Bronchial epithelial cell (primary cell): ENCODE measurements around the gene ZNF836. TPM values are rescaled to one million over a fixed set of nuclear protein-coding genes. Genes with fewer than 3 reads are reported as not detected.

Experiments
- DNase-seq: peaks from one replicate; pipeline ENCODE4 v3.0.0-alpha.2; 2010; ENCODE audit warnings: low read depth
- FAIRE-seq: peaks from 2 replicates; lab custom pipeline; 2011; peaks lifted over from hg19 to GRCh38; lab: Jason Lieb, UNC
- H3K27me3 ChIP-seq: 2 replicates; pipeline ENCODE4 v1.5.1; 2011; ENCODE audit warnings: low read length; ENCODE audit not compliant: control insufficient read depth, insufficient read depth
- H3K36me3 ChIP-seq: 2 replicates; pipeline ENCODE4 v1.5.1; 2011; ENCODE audit warnings: low read length; ENCODE audit not compliant: control insufficient read depth, insufficient read depth
- H3K4me3 ChIP-seq: 2 replicates; pipeline ENCODE4 v1.5.1; 2011; ENCODE audit warnings: mild to moderate bottlenecking, low read depth, low read length, control low read depth
- total RNA-seq: library from RNA; depleted of rRNA; stranded (reverse); fragments of >200 nt; gene quantifications from 2 replicates; pipeline ENCODE4 v1.2.1, GENCODE V29; 2014
- TF ChIP-seq, protein P1 (sequence below): IDR thresholded peaks from 2 replicates; pipeline ENCODE4 v1.5.1; 2011; ENCODE audit warnings: mild to moderate bottlenecking, moderate library complexity, low read length, control low read depth, inconsistent platforms; ENCODE audit not compliant: insufficient read depth, severe bottlenecking

The ZNF836 gene
- total RNA-seq, 1 donor from 2014 or later = 6.3 TPM

DNA sequence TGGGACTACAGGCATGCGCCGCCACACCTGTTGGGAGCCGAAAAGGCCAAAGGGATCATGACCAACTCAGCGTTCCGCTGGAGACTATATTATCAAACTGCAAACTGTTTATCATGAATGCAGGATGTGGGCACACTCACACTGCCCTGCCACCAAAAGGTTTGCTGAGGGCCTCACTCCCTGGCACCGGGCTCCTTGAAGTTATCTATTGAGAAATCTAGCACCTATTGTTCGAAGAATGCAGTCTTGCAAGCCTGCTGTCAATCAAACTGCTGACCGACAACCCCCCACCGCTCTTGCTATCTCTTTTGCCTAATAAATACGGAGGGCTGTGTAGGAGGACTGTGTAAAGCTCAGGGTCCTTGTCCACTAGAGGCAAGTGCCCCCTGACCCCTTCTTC, 5.2 kb upstream of the ZNF836 start:
- Histone ChIP-seq H3K36me3 (no peaks in the 10 kb centered on the region), H3K4me3 (no peak overlapping the region), H3K27me3 (no peaks in the 10 kb centered on the region)
- FAIRE-seq (no peak), DNase-seq (no peak)
- TF ChIP-seq, protein P1, sequence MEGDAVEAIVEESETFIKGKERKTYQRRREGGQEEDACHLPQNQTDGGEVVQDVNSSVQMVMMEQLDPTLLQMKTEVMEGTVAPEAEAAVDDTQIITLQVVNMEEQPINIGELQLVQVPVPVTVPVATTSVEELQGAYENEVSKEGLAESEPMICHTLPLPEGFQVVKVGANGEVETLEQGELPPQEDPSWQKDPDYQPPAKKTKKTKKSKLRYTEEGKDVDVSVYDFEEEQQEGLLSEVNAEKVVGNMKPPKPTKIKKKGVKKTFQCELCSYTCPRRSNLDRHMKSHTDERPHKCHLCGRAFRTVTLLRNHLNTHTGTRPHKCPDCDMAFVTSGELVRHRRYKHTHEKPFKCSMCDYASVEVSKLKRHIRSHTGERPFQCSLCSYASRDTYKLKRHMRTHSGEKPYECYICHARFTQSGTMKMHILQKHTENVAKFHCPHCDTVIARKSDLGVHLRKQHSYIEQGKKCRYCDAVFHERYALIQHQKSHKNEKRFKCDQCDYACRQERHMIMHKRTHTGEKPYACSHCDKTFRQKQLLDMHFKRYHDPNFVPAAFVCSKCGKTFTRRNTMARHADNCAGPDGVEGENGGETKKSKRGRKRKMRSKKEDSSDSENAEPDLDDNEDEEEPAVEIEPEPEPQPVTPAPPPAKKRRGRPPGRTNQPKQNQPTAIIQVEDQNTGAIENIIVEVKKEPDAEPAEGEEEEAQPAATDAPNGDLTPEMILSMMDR = no peak

DNA sequence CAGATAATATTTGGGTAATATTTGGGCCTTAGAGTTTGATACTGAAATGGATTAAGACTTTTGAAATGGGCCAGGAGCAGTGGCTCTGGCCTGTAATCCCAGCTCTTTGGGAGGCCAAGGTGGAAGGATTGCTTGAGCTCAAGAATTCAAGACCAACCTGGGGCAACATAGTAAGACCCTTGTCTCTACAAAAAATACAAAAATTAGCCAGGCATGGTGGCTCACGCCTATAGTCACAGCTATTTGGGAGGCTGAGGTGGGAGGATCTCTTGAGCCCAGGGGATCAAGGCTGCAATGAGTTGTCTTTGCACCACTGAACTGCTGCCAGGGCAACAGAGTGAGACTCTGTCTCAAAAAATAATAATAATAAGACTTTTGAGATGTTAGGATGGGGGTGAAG, 926 bp upstream of the ZNF836 start:
- Histone ChIP-seq H3K36me3 (peaks cover 6% of the 10 kb centered on the region), H3K4me3 (no peak overlapping the region), H3K27me3 (no peaks in the 10 kb centered on the region)
- TF ChIP-seq, protein P1 = no peak
- DNase-seq (no peak), FAIRE-seq (no peak)

DNA sequence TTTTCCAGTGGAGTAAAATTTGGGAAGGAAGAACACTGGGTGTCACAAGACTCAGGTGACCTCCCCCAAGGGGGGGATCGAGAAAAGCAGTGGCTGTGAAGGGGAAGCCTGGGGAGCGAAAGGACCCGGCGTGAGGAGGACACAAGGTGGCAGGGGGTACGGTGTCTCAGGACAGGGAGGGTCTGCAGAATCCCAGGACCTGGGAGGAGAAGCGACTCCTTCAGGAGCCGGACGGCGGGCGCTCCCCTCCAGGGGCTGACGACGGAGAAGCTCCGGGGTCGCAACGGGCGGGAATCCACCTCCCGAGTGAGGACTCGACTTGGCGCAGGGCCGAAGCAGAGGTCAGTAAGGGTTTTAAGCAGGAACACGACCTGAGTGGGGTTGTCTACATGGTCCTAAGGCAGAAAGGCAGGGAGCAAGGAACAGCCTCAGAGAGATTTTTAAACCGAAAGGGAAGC, 529 bp downstream of the ZNF836 start:
- DNase-seq = no peak
- TF ChIP-seq, protein P1 = no peak
- Histone ChIP-seq H3K4me3 (peak overlapping the region; percentile 84), H3K36me3 (peaks cover 6% of the 10 kb centered on the region), H3K27me3 (no peaks in the 10 kb centered on the region)
- FAIRE-seq = no peak

DNA sequence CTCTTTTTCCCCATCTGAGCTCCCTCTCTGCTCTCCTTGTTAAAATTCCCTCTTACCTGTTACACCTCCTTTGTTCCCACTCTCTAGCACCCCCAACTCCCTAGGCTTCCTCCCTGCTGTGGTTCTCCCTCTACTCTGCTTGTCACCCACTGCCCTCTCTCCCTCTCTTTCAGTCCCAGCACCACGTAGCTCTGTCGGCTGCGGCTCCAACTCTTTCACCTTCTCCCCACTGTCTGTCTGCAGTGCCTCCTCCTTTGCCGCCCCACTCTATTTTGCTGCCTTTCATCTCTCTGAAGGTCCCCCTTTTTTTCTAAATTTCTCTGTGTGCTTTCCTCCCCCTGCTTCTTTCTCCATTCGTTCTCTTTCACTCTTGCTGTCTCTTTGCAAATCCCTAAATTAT, 1.1 kb downstream of the ZNF836 start:
- H3K4me3 ChIP-seq = peak overlapping the region; percentile 84
- H3K27me3 ChIP-seq = no peaks in the 10 kb centered on the region
- peaks cover 8% of the 10 kb centered on the region for H3K36me3 ChIP-seq
- DNase-seq (no peak), FAIRE-seq (no peak)
- TF ChIP-seq, protein P1 = no peak

DNA sequence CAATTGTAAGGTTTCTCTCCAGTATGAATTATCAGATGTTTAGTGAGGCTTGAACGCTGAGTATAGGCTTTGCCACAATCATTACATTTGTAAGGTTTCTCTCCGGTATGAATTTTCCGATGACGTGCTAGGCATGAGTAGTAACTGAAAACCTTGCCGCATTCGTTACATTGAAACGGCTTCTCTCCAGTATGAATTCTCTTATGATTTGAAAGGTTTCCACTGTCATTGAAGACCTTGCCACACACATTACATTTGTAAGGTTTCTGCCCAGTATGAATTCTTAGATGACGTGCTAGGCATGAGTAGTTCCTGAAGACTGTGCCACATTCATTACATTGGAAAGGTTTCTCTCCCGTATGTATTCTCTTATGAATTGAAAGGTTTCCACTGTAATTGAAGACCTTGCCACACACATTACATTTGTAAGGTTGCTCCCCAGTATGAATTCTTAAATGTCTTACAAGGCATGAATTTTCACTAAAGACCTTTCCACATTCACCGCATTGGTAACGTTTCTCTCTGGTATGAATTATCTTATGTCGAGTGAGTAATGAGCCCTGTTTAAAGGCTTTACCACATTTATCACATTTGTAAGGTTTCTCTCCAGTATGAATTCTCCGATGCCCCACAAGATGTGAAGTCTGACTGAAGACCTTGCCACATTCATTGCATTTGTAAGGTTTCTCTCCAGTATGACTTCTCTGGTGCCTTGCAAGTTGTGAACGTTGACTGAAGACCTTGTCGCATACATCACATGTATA, 15.6 kb downstream of the ZNF836 start:
- TF ChIP-seq, protein P1 = no peak
- Histone ChIP-seq H3K36me3 (peaks cover 6% of the 10 kb centered on the region), H3K27me3 (no peaks in the 10 kb centered on the region), H3K4me3 (no peak overlapping the region)
- no peak for DNase-seq
- no peak for FAIRE-seq
